Chondrocyte (in vitro differentiated cells): ENCODE measurements around the gene PLEKHJ1. TPM values are rescaled to one million over a fixed set of nuclear protein-coding genes. Genes with fewer than 3 reads are reported as not detected.
A peak's percentile ranks its signal among the peaks of the same experiment; 100 is the strongest.

Experiments
- DNase-seq: peaks from one replicate; pipeline ENCODE4 v3.0.0; 2021; ENCODE audit warnings: mixed read lengths, low spot score
- H3K27ac Mint-ChIP-seq: one replicate; pipeline ENCODE4 v1.8.0; 2021; ENCODE audit warnings: mild to moderate bottlenecking, moderate library complexity, mixed read lengths; ENCODE audit not compliant: unreplicated experiment
- H3K27me3 Mint-ChIP-seq: 2 replicates; pipeline ENCODE4 v1.8.0; 2021; ENCODE audit warnings: low read depth, mixed read lengths
- H3K36me3 Mint-ChIP-seq: 2 replicates; pipeline ENCODE4 v1.8.0; 2021; ENCODE audit warnings: low read depth, mixed read lengths
- H3K4me1 Mint-ChIP-seq: 2 replicates; pipeline ENCODE4 v1.8.0; 2021; ENCODE audit warnings: low read depth, mild to moderate bottlenecking, mixed read lengths
- H3K4me3 Mint-ChIP-seq: one replicate; pipeline ENCODE4 v1.8.0; 2021; ENCODE audit warnings: mild to moderate bottlenecking, moderate library complexity, mixed read lengths; ENCODE audit not compliant: unreplicated experiment
- H3K9me3 Mint-ChIP-seq: 2 replicates; pipeline ENCODE4 v1.8.0; 2021; ENCODE audit warnings: low read depth, mixed read lengths
- CTCF ChIP-seq: fragments of 200-600 bp; sonication (generic); IDR thresholded peaks from 2 replicates; pipeline ENCODE4 v1.5.0; 2021; ENCODE audit warnings: antibody characterized with exemption, mild to moderate bottlenecking, moderate library complexity
- microRNA-seq: library from miRNA; unstranded; fragments of <30 nt; microRNA quantifications from one replicate; pipeline ENCODE4 v1.2.0, GENCODE V29; 2020; ENCODE audit warnings: borderline number of aligned reads
- total RNA-seq: library from RNA; stranded (reverse); gene quantifications from 3 replicates; pipeline ENCODE4 v1.2.1, GENCODE V29; 2021

Gene PLEKHJ1
- total RNA-seq, 1 donor from 2014 or later = 42.4 TPM

- peak overlapping the region; percentile 98 for H3K27ac Mint-ChIP-seq
- DNase-seq = no peak
- H3K36me3 Mint-ChIP-seq = peaks cover 5% of the 10 kb centered on the region
- no peaks in the 10 kb centered on the region for H3K27me3 Mint-ChIP-seq
- peaks cover 67% of the 10 kb centered on the region for H3K4me1 Mint-ChIP-seq
- H3K9me3 Mint-ChIP-seq = no peaks in the 10 kb centered on the region
- peak overlapping the region; percentile 54 for H3K4me3 Mint-ChIP-seq
- TF ChIP-seq CTCF = no peak
Measured at GRCh38 chr19:2185734-2186070, 50.4 kb downstream of the PLEKHJ1 start.

- H3K27me3 Mint-ChIP-seq = no peaks in the 10 kb centered on the region
- peak overlapping the region; percentile 25 for H3K4me3 Mint-ChIP-seq
- H3K27ac Mint-ChIP-seq = peak overlapping the region; percentile 98
- no peak for TF ChIP-seq CTCF
- DNase-seq = no peak
- H3K36me3 Mint-ChIP-seq = peaks cover 5% of the 10 kb centered on the region
- peaks cover 63% of the 10 kb centered on the region for H3K4me1 Mint-ChIP-seq
- H3K9me3 Mint-ChIP-seq = no peaks in the 10 kb centered on the region
Measured at GRCh38 chr19:2184422-2184975, 51.6 kb downstream of the PLEKHJ1 start.

Small RNAs within 50 kb of the gene (microRNA-seq; reads per million reads assigned to microRNA genes)
- 5.5 reads per million, percentile 4 among the genes with 10 or more reads in this experiment for gene MIR1227
- not detected for gene MIR4321

Other genes with a start within 250 kb of the PLEKHJ1 start
- 61.0 to 66.2 TPM (median 65.9 TPM) in 3 replicates for gene BTBD2, start 220.6 kb downstream of the PLEKHJ1 start, total RNA-seq
- 32.8 to 127 TPM (median 125 TPM) in 3 replicates for gene MKNK2, start 185.1 kb downstream of the PLEKHJ1 start, total RNA-seq
- 34.6 to 48.0 TPM (median 45.5 TPM) in 3 replicates for gene MOB3A, start 140.0 kb downstream of the PLEKHJ1 start, total RNA-seq
- gene IZUMO4, start 139.4 kb downstream of the PLEKHJ1 start, total RNA-seq = 2.4 to 3.9 TPM (median 3.2 TPM) in 3 replicates
- 139 to 157 TPM (median 144 TPM) in 3 replicates for gene AP3D1, start 84.8 kb downstream of the PLEKHJ1 start, total RNA-seq
- gene DOT1L, start 72.4 kb downstream of the PLEKHJ1 start, total RNA-seq = 24.0 to 26.2 TPM (median 24.9 TPM) in 3 replicates
- 71.2 to 81.5 TPM (median 74.9 TPM) in 3 replicates for gene SF3A2, start 495 bp upstream of the PLEKHJ1 start, total RNA-seq
- 10.2 to 18.8 TPM (median 10.8 TPM) in 3 replicates for gene AMH, start 13.0 kb upstream of the PLEKHJ1 start, total RNA-seq
- gene JSRP1, start 20.1 kb upstream of the PLEKHJ1 start, total RNA-seq = 0.42 to 0.51 TPM in 2 of 3 replicates, not detected in the other
- 0.31 to 0.50 TPM (median 0.38 TPM) in 3 replicates for gene PEAK3, start 45.8 kb upstream of the PLEKHJ1 start, total RNA-seq
- gene LINGO3, start 71.8 kb upstream of the PLEKHJ1 start, total RNA-seq = 0.15 to 0.48 TPM in 2 of 3 replicates, not detected in the other
- gene LSM7, start 92.3 kb upstream of the PLEKHJ1 start, total RNA-seq = 73.9 to 88.1 TPM (median 76.2 TPM) in 3 replicates
- 48.9 to 67.0 TPM (median 51.4 TPM) in 3 replicates for gene SPPL2B, start 92.4 kb upstream of the PLEKHJ1 start, total RNA-seq
- 0.15 to 0.26 TPM in 2 of 3 replicates, not detected in the other for gene TMPRSS9, start 123.9 kb upstream of the PLEKHJ1 start, total RNA-seq
- gene TIMM13, start 191.3 kb upstream of the PLEKHJ1 start, total RNA-seq = 74.6 to 100 TPM (median 76.1 TPM) in 3 replicates
- 35.5 to 56.0 TPM (median 36.6 TPM) in 3 replicates for gene LMNB2, start 220.6 kb upstream of the PLEKHJ1 start, total RNA-seq
- 177 to 258 TPM (median 181 TPM) in 3 replicates for gene GADD45B, start 239.8 kb upstream of the PLEKHJ1 start, total RNA-seq